SK-N-SH (cell line): ENCODE results near the gene DYRK3. TPM values are rescaled to one million over a fixed set of nuclear protein-coding genes. Genes with fewer than 3 reads are reported as not detected.

ENCODE experiments used
- CTCF ChIA-PET: fragments of 300-600, 350-600 bp; formaldehyde crosslinking; extraction: SDS; loops from one replicate; lab custom pipeline; 2021; lab: Yijun Ruan, JAX
- POLR2A ChIA-PET: fragments of 350-600 bp; sonication (Branson Sonifier 250); formaldehyde crosslinking; extraction: SDS; loops from one replicate; lab custom pipeline; 2020; ENCODE audit warnings: antibody characterized with exemption, inconsistent platforms; lab: Yijun Ruan, JAX
- DNase-seq: peaks from one replicate; pipeline ENCODE4 v3.0.0; 2012
- H2AFZ ChIP-seq: fragments of 200-600 bp; sonication (generic); 2 replicates; pipeline ENCODE4 v1.8.1; 2016; ENCODE audit warnings: antibody characterized with exemption, mild to moderate bottlenecking, low read depth
- H3F3A ChIP-seq: fragments of 200-600 bp; sonication (generic); replicated peaks from 2 replicates; pipeline ENCODE3; 2016; ENCODE audit warnings: antibody characterized with exemption, mild to moderate bottlenecking; ENCODE audit not compliant: insufficient read depth
- H3K27ac ChIP-seq, 2 experiments: fragments of 200-500 bp in 1 of 2; fragments of 200-600 bp in 1 of 2; sonication (Bioruptor generic) in 1 of 2; sonication (generic), shearing (Covaris generic) in 1 of 2; 2 replicates each; pipeline versions ENCODE4 v1.5.1 to v1.6.1; 2014 to 2016; ENCODE audit warnings: low read depth in 2 of 2, inconsistent platforms in 1 of 2, low read length in 1 of 2, mild to moderate bottlenecking in 1 of 2, mixed read lengths in 1 of 2
- H3K27me3 ChIP-seq: fragments of 200-600 bp; sonication (generic), shearing (Covaris generic); 2 replicates; pipeline ENCODE4 v1.6.1; 2016; ENCODE audit warnings: mixed run types; ENCODE audit not compliant: insufficient read depth
- H3K36me3 ChIP-seq, 2 experiments: fragments of 200-500 bp in 1 of 2; fragments of 200-600 bp in 1 of 2; sonication (Bioruptor generic) in 1 of 2; sonication (generic) in 1 of 2; replicated peaks in 1 of 2; 2 replicates each; pipeline versions ENCODE3 to v1.5.1; 2014 to 2016; ENCODE audit warnings: low read length in 1 of 2, mild to moderate bottlenecking in 1 of 2; ENCODE audit not compliant: insufficient read depth in 2 of 2, control insufficient read depth in 1 of 2
- H3K4me1 ChIP-seq, 2 experiments: fragments of 200-500 bp in 1 of 2; fragments of 200-600 bp in 1 of 2; sonication (Bioruptor generic) in 1 of 2; sonication (generic), shearing (Covaris generic) in 1 of 2; 2 replicates each; pipeline versions ENCODE4 v1.5.1 to v1.6.1; 2014 to 2016; ENCODE audit warnings: low read depth in 1 of 2, low read length in 1 of 2, mixed run types in 1 of 2; ENCODE audit not compliant: insufficient read depth in 2 of 2, control insufficient read depth in 1 of 2
- H3K4me2 ChIP-seq: fragments of 200-600 bp; sonication (generic), shearing (Covaris generic); 2 replicates; pipeline ENCODE4 v1.6.1; 2017; ENCODE audit warnings: mixed run types
- H3K4me3 ChIP-seq, 2 experiments: fragments of 200-500 bp in 1 of 2; fragments of 200-600 bp in 1 of 2; sonication (Bioruptor generic) in 1 of 2; sonication (generic), shearing (Covaris generic) in 1 of 2; 2 replicates each; pipeline versions ENCODE4 v1.5.1 to v1.8.1; 2014 to 2016; ENCODE audit warnings: low read depth in 2 of 2, inconsistent platforms in 1 of 2, low read length in 1 of 2, mild to moderate bottlenecking in 1 of 2, mixed read lengths in 1 of 2, moderate library complexity in 1 of 2
- H3K79me2 ChIP-seq: fragments of 200-600 bp; sonication (generic); 2 replicates; pipeline ENCODE4 v1.8.1; 2017; ENCODE audit warnings: mild to moderate bottlenecking; ENCODE audit not compliant: insufficient read depth
- H3K9ac ChIP-seq: fragments of 200-600 bp; sonication (generic); 2 replicates; pipeline ENCODE4 v1.6.1; 2017; ENCODE audit warnings: mixed run types
- H3K9me2 ChIP-seq: fragments of 200-600 bp; sonication (generic); 2 replicates; pipeline ENCODE4 v1.6.1; 2017; ENCODE audit warnings: mixed run types
- H3K9me3 ChIP-seq: fragments of 200-600 bp; sonication (generic); 2 replicates; pipeline ENCODE4 v1.6.1; 2017; ENCODE audit warnings: mixed run types, mild to moderate bottlenecking, moderate library complexity
- H4K20me1 ChIP-seq: fragments of 200-600 bp; sonication (generic); 2 replicates; pipeline ENCODE4 v1.6.1; 2017; ENCODE audit warnings: mild to moderate bottlenecking, mixed run types; ENCODE audit not compliant: insufficient read depth
- CHD2 ChIP-seq: fragments of 150-350 bp; IDR thresholded peaks from 2 replicates; pipeline ENCODE4 v1.6.1; 2018; ENCODE audit warnings: low read length; ENCODE audit not compliant: partially characterized antibody
- CTCF ChIP-seq: fragments of 200-600 bp; sonication (generic); IDR thresholded peaks from 2 replicates; pipeline ENCODE4 v1.6.1; 2017; ENCODE audit warnings: antibody characterized with exemption, mild to moderate bottlenecking, moderate library complexity
- FOSL2 ChIP-seq: IDR thresholded peaks from 2 replicates; pipeline ENCODE4 v1.4.0; 2012; ENCODE audit warnings: low read depth, mild to moderate bottlenecking, moderate library complexity, borderline replicate concordance
- FOXJ3 ChIP-seq: sonication (generic); formaldehyde crosslinking; IDR thresholded peaks from 2 replicates; pipeline ENCODE4 v1.5.1; 2020; ENCODE audit warnings: mild to moderate bottlenecking, missing genetic modification reagents
- MAX ChIP-seq: IDR thresholded peaks from 2 replicates; pipeline ENCODE4 v1.4.0; 2012; ENCODE audit warnings: low read depth
- NRF1 ChIP-seq: IDR thresholded peaks from 2 replicates; pipeline ENCODE4 v1.6.1; 2012; ENCODE audit warnings: low read depth, mild to moderate bottlenecking, low read length
- PBX3 ChIP-seq: IDR thresholded peaks from 2 replicates; pipeline ENCODE4; 2012
- RCOR1 ChIP-seq: fragments of 150-350 bp; IDR thresholded peaks from 2 replicates; pipeline ENCODE4 v1.6.1; 2017; ENCODE audit warnings: antibody characterized with exemption, low read length
- RFX5 ChIP-seq: IDR thresholded peaks from 2 replicates; pipeline ENCODE4 v1.6.1; 2012; ENCODE audit warnings: mild to moderate bottlenecking, improper control_type of control experiment, low read length
- SIN3A ChIP-seq: IDR thresholded peaks from 2 replicates; pipeline ENCODE4 v1.6.1; 2012; ENCODE audit warnings: low read depth, mild to moderate bottlenecking, low read length, moderate library complexity, borderline replicate concordance
- SMC3 ChIP-seq: IDR thresholded peaks from 2 replicates; pipeline ENCODE4 v1.6.1; 2012; ENCODE audit warnings: low read depth, low read length, improper control_type of control experiment
- TAF1 ChIP-seq: IDR thresholded peaks from 2 replicates; pipeline ENCODE4 v1.6.1; 2012; ENCODE audit warnings: low read depth, mild to moderate bottlenecking, low read length, moderate library complexity, borderline replicate concordance
- USF1 ChIP-seq: IDR thresholded peaks from 2 replicates; pipeline ENCODE4 v1.4.0; 2012; ENCODE audit warnings: low read depth, borderline replicate concordance
- YY1 ChIP-seq: IDR thresholded peaks from 2 replicates; pipeline ENCODE4 v1.4.0; 2012; ENCODE audit warnings: low read depth, mild to moderate bottlenecking
- WGBS: methylation state at CpG from one replicate; pipeline ENCODE4 v1.1.6; 2017; ENCODE audit warnings: low lambda C conversion rate; 5-methylcytosine and 5-hydroxymethylcytosine counted together
- polyA plus RNA-seq, 3 experiments: library from polyadenylated mRNA; depleted of rRNA; stranded (reverse); fragments of >200 nt; gene quantifications; 2 replicates each; pipeline ENCODE4 v1.2.3, GENCODE V29; 2012

Gene DYRK3
- polyA plus RNA-seq, 1 of the 3 experiments (the other 2 are of a cell fraction): 3.6 TPM

- H3K4me2 ChIP-seq: no peak overlapping the region
- H2AFZ ChIP-seq: no peak overlapping the region
- TF ChIP-seq CTCF: no peak
- TF ChIP-seq CHD2: no peak
- TF ChIP-seq PBX3: no peak
- ChIA-PET POLR2A (no interaction called here), CTCF (interaction anchor here (1.2 to 1.3 kb wide), 3 partner anchors 10 to 68 kb away, joined by 3 to 7 read pairs (median 3); partner anchors contain the start of gene EIF2D)
- no peak overlapping the region for H3K27ac ChIP-seq
- H3K9me2 ChIP-seq: no peaks in the 10 kb centered on the region
- H3K36me3 ChIP-seq: no peaks in the 10 kb centered on the region
- no peaks in the 10 kb centered on the region for H4K20me1 ChIP-seq
- H3K4me3 ChIP-seq: no peak overlapping the region
- 61% methylated on average over 5 of the region's 5 CpGs for WGBS
- peaks cover 4% of the 10 kb centered on the region; the same call in 1 of the 2 replicates for H3K27me3 ChIP-seq
- no peaks in the 10 kb centered on the region for H3K79me2 ChIP-seq
- DNase-seq: no peak
- no peaks in the 10 kb centered on the region for H3K9me3 ChIP-seq
- no peak overlapping the region for H3K9ac ChIP-seq
- peaks cover 6 to 10% of the 10 kb centered on the region in 2 experiments; a peak in 2 of 4 replicates for H3K4me1 ChIP-seq
- H3F3A ChIP-seq: no peaks in the 10 kb centered on the region
These were observed 44.4 kb downstream of the DYRK3 start for GRCh38 chr1:206679738-206680211.

GRCh38 chr1:206680279-206680678 lies 44.9 kb downstream of the DYRK3 start:
- Histone ChIP-seq H3K27ac (no peak overlapping the region), H4K20me1 (no peaks in the 10 kb centered on the region), H3F3A (no peaks in the 10 kb centered on the region), H3K27me3 (peaks cover 4% of the 10 kb centered on the region; the same call in 1 of the 2 replicates), H3K4me1 (peaks cover under 1 to 10% of the 10 kb centered on the region in 2 experiments; a peak in 2 of 4 replicates), H3K4me2 (no peak overlapping the region), H3K9me3 (no peaks in the 10 kb centered on the region), H3K9me2 (no peaks in the 10 kb centered on the region), H2AFZ (no peak overlapping the region), H3K79me2 (no peaks in the 10 kb centered on the region), H3K4me3 (no peak overlapping the region), H3K36me3 (no peaks in the 10 kb centered on the region), H3K9ac (no peak overlapping the region)
- POLR2A ChIA-PET: no interaction called here
- CTCF ChIA-PET: interaction anchor here (1.2 to 1.3 kb wide), 3 partner anchors 11 to 68 kb away, joined by 3 to 7 read pairs (median 3); partner anchors contain the start of gene EIF2D
- TF ChIP-seq RCOR1 (no peak), NRF1 (no peak), CHD2 (no peak), SIN3A (no peak), YY1 (no peak), FOSL2 (no peak), USF1 (no peak), SMC3 (no peak), MAX (no peak), TAF1 (no peak), RFX5 (no peak), FOXJ3 (CRISPR knock-in tag) (no peak)
- WGBS: 75% methylated on average over 4 of the region's 4 CpGs
- no peak for DNase-seq
